ENCODE data around the gene FDX2.

DNA sequence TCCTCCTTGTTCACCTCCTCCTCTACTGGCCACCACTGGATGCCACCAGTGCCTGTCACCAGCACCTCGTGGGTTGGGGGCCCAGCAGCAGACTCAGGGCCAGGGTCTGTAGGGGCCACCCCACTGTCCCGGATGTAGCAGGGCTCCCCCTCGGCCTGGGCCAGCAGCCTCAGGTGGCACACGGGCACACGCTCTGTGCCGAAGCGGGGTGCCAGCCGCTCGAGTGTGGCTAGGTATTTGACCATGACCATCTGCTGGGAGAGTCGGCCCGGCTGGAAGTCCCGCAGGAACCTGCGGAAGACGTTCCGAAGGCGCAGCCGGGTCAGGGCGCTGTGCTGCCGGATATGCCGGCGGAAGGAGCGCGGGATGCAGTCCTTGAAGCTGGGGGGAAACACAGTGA, 49.7 kb upstream of the FDX2 start:
- TF ChIP-seq, protein P1, sequence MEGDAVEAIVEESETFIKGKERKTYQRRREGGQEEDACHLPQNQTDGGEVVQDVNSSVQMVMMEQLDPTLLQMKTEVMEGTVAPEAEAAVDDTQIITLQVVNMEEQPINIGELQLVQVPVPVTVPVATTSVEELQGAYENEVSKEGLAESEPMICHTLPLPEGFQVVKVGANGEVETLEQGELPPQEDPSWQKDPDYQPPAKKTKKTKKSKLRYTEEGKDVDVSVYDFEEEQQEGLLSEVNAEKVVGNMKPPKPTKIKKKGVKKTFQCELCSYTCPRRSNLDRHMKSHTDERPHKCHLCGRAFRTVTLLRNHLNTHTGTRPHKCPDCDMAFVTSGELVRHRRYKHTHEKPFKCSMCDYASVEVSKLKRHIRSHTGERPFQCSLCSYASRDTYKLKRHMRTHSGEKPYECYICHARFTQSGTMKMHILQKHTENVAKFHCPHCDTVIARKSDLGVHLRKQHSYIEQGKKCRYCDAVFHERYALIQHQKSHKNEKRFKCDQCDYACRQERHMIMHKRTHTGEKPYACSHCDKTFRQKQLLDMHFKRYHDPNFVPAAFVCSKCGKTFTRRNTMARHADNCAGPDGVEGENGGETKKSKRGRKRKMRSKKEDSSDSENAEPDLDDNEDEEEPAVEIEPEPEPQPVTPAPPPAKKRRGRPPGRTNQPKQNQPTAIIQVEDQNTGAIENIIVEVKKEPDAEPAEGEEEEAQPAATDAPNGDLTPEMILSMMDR (IDR thresholded peaks at IDR 0.05), result no peak
- no peak for TF ChIP-seq POLR2A (IDR thresholded peaks at IDR 0.05)
